GM13977 (cell line): ENCODE results near the gene EXTL2.
A peak's percentile ranks its signal among the peaks of the same experiment; 100 is the strongest.

Source experiments
- DNase-seq: peaks from one replicate; pipeline ENCODE4 v3.0.0; 2012; ENCODE audit warnings: low spot score
- CTCF ChIP-seq: IDR thresholded peaks from 2 replicates; pipeline ENCODE4 v1.5.1; 2012; ENCODE audit warnings: mild to moderate bottlenecking, control low read depth; ENCODE audit not compliant: insufficient read depth; ENCODE audit errors: extremely low read depth, missing control alignments
- in situ Hi-C: fragments of 300-500 bp; cut with MboI; formaldehyde crosslinking; loops from one replicate; pipeline ENCODE4 v1.12.0; 2022; ENCODE audit warnings: low sequenced_read_pairs, low pct_unique_long_range_greater_than_20kb, mixed read lengths, inconsistent platforms; ENCODE audit not compliant: unreplicated experiment

EXTL2 gene

GRCh38 chr1:100905181-100905580, 10.5 kb upstream of the EXTL2 start:
- no peak for TF ChIP-seq CTCF
- no peak for DNase-seq
- in situ Hi-C loops = loop anchor here (25.0 kb wide), 1 partner anchor 532 kb away; no protein-coding TSS in a partner anchor

DNA sequence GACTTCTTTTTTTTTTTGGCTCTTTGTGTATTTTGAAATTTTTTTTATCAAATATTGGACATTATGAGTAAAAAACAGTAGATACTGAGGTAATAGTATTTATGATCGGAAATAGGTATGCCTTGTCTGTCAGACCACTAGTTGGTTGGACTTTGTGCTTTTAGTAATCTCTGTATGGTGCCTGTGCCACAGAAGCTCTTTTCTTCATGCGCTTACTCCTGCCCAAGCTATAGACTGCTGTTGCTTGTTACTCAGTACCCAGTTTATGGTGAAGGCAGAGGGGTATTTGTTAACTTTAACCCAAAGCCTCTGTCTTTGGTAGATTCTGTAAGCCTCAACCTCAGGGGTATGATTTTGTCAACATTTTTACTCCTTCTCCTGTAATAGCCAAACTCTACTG, 9.9 kb upstream of the EXTL2 start:
- TF ChIP-seq CTCF = no peak
- no peak for DNase-seq
- in situ Hi-C loops = loop anchor here (25.0 kb wide), 1 partner anchor 533 kb away; no protein-coding TSS in a partner anchor

GRCh38 chr1:100903777-100904176, 9.1 kb upstream of the EXTL2 start:
- in situ Hi-C loops = loop anchor here (25.0 kb wide), 1 partner anchor 534 kb away; no protein-coding TSS in a partner anchor
- no peak for TF ChIP-seq CTCF
- no peak for DNase-seq

DNA sequence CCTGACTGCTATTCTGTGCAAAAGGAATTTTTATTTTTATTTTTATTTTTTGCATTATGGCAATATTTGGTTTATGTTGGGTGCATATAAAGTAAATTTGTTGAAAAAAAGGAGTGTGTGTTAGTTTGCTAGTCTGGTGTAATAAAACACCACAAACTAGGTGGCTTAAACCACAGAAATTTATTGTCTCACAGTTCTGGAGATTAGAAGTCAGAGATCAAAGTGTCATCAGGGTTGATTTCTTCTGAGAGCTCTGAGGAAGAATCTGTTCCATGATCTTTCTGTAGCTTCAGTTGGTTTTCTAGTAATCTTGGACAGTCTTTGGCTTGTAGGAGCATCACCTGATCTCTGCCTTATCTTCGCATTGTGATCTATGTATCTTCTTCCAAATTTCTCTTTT, 7.7 kb upstream of the EXTL2 start:
- no peak for TF ChIP-seq CTCF
- in situ Hi-C loops = loop anchor here (25.0 kb wide), 1 partner anchor 535 kb away; no protein-coding TSS in a partner anchor
- no peak for DNase-seq

DNA sequence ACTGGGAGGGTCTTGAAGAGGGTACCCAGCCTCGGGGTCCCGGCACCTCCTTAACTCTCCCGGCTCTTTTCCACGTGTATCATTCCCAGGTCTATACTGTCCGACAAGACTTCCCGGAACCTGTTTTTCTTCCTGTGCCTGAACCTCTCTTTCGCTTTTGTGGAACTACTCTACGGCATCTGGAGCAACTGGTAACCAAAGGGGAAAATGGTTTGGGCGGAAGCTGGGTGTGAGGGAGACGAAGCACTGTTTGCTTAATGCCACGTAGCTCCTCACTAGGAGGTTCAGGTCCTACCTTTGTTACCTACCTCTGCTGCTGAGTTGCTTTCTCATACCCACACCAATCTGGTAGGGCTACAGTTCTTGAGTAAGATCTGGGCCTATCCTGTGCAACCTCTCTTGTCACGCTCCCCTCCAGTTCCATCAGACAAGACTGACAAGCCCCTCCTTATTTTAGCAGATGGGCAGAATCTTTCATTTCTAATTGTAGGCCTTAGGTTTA, 1.9 kb upstream of the EXTL2 start:
- no peak for TF ChIP-seq CTCF
- DNase-seq = peak; percentile 70
- in situ Hi-C loops = loop anchor here (25.0 kb wide), 1 partner anchor 1084 kb away; no protein-coding TSS in a partner anchor

DNA sequence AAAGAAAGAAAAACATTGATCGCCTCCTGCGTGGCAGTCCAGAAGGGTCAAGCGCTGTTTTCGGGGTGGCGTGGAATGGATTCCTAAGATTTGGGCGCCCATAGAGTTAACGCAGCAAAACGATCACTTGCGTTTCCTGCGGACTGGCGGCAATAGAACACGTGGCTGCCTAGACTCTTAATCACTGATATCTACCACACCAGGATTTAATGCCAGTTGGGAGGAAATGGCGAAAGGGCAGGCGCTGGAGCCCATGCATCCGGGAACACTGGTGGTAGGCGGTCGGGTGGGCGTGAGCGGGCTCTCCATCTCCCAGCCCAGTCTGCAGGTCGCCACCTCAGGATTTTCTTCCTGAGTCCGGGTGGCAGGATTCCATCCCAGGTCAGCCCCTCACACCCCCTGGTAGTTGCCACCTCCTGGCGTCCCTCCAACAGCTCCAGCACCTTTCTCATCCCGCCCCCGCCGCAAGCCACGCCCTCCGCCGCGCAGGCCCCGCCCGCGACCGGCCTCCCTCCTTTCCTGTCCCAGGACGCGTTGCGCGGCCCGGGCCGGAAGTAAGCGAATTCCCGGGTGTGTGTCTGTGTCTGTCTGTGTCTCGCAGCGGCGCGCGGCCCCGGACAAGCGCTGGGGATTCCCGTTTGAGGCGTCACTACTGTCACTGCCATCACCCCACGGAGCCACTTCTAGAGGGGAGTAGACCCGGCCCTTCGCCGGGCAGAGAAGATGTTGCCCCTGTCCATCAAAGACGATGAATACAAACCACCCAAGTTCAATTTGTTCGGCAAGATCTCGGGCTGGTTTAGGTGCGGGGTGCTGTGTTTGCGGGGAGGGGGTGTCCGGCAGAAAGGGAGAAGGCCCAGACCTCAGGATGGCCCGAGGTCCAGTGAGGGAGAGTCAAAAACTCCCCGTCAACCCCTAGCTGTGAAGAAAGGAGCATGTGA, 1.2 kb upstream of the EXTL2 start, which contains the start of gene SLC30A7:
SLC30A7 (plus strand) TSS at position 551 of the 941 bp plus-strand sequence; CDS start at position 724, 173 bp downstream.
- in situ Hi-C loops = loop anchor here (25.0 kb wide), 1 partner anchor 1084 kb away; no protein-coding TSS in a partner anchor
- peak; percentile 82 for DNase-seq
- no peak for TF ChIP-seq CTCF
